SK-N-SH (cell line): ENCODE results near the gene TMEM106B. TPM values are rescaled to one million over a fixed set of nuclear protein-coding genes. Genes with fewer than 3 reads are reported as not detected.

Source experiments
- CTCF ChIA-PET: fragments of 300-600, 350-600 bp; formaldehyde crosslinking; extraction: SDS; loops from one replicate; lab custom pipeline; 2021; lab: Yijun Ruan, JAX
- POLR2A ChIA-PET: fragments of 350-600 bp; sonication (Branson Sonifier 250); formaldehyde crosslinking; extraction: SDS; loops from one replicate; lab custom pipeline; 2020; ENCODE audit warnings: antibody characterized with exemption, inconsistent platforms; lab: Yijun Ruan, JAX
- DNase-seq: peaks from one replicate; pipeline ENCODE4 v3.0.0; 2012
- H2AFZ ChIP-seq: fragments of 200-600 bp; sonication (generic); 2 replicates; pipeline ENCODE4 v1.8.1; 2016; ENCODE audit warnings: antibody characterized with exemption, mild to moderate bottlenecking, low read depth
- H3F3A ChIP-seq: fragments of 200-600 bp; sonication (generic); replicated peaks from 2 replicates; pipeline ENCODE3; 2016; ENCODE audit warnings: antibody characterized with exemption, mild to moderate bottlenecking; ENCODE audit not compliant: insufficient read depth
- H3K27ac ChIP-seq, 2 experiments: fragments of 200-500 bp in 1 of 2; fragments of 200-600 bp in 1 of 2; sonication (Bioruptor generic) in 1 of 2; sonication (generic), shearing (Covaris generic) in 1 of 2; 2 replicates each; pipeline versions ENCODE4 v1.5.1 to v1.6.1; 2014 to 2016; ENCODE audit warnings: low read depth in 2 of 2, inconsistent platforms in 1 of 2, low read length in 1 of 2, mild to moderate bottlenecking in 1 of 2, mixed read lengths in 1 of 2
- H3K27me3 ChIP-seq: fragments of 200-600 bp; sonication (generic), shearing (Covaris generic); 2 replicates; pipeline ENCODE4 v1.6.1; 2016; ENCODE audit warnings: mixed run types; ENCODE audit not compliant: insufficient read depth
- H3K36me3 ChIP-seq, 2 experiments: fragments of 200-500 bp in 1 of 2; fragments of 200-600 bp in 1 of 2; sonication (Bioruptor generic) in 1 of 2; sonication (generic) in 1 of 2; replicated peaks in 1 of 2; 2 replicates each; pipeline versions ENCODE3 to v1.5.1; 2014 to 2016; ENCODE audit warnings: low read length in 1 of 2, mild to moderate bottlenecking in 1 of 2; ENCODE audit not compliant: insufficient read depth in 2 of 2, control insufficient read depth in 1 of 2
- H3K4me1 ChIP-seq, 2 experiments: fragments of 200-500 bp in 1 of 2; fragments of 200-600 bp in 1 of 2; sonication (Bioruptor generic) in 1 of 2; sonication (generic), shearing (Covaris generic) in 1 of 2; 2 replicates each; pipeline versions ENCODE4 v1.5.1 to v1.6.1; 2014 to 2016; ENCODE audit warnings: low read depth in 1 of 2, low read length in 1 of 2, mixed run types in 1 of 2; ENCODE audit not compliant: insufficient read depth in 2 of 2, control insufficient read depth in 1 of 2
- H3K4me2 ChIP-seq: fragments of 200-600 bp; sonication (generic), shearing (Covaris generic); 2 replicates; pipeline ENCODE4 v1.6.1; 2017; ENCODE audit warnings: mixed run types
- H3K4me3 ChIP-seq, 2 experiments: fragments of 200-500 bp in 1 of 2; fragments of 200-600 bp in 1 of 2; sonication (Bioruptor generic) in 1 of 2; sonication (generic), shearing (Covaris generic) in 1 of 2; 2 replicates each; pipeline versions ENCODE4 v1.5.1 to v1.8.1; 2014 to 2016; ENCODE audit warnings: low read depth in 2 of 2, inconsistent platforms in 1 of 2, low read length in 1 of 2, mild to moderate bottlenecking in 1 of 2, mixed read lengths in 1 of 2, moderate library complexity in 1 of 2
- H3K79me2 ChIP-seq: fragments of 200-600 bp; sonication (generic); 2 replicates; pipeline ENCODE4 v1.8.1; 2017; ENCODE audit warnings: mild to moderate bottlenecking; ENCODE audit not compliant: insufficient read depth
- H3K9ac ChIP-seq: fragments of 200-600 bp; sonication (generic); 2 replicates; pipeline ENCODE4 v1.6.1; 2017; ENCODE audit warnings: mixed run types
- H3K9me2 ChIP-seq: fragments of 200-600 bp; sonication (generic); 2 replicates; pipeline ENCODE4 v1.6.1; 2017; ENCODE audit warnings: mixed run types
- H3K9me3 ChIP-seq: fragments of 200-600 bp; sonication (generic); 2 replicates; pipeline ENCODE4 v1.6.1; 2017; ENCODE audit warnings: mixed run types, mild to moderate bottlenecking, moderate library complexity
- H4K20me1 ChIP-seq: fragments of 200-600 bp; sonication (generic); 2 replicates; pipeline ENCODE4 v1.6.1; 2017; ENCODE audit warnings: mild to moderate bottlenecking, mixed run types; ENCODE audit not compliant: insufficient read depth
- FOXJ3 ChIP-seq: sonication (generic); formaldehyde crosslinking; IDR thresholded peaks from 2 replicates; pipeline ENCODE4 v1.5.1; 2020; ENCODE audit warnings: mild to moderate bottlenecking, missing genetic modification reagents
- IRF3 ChIP-seq: fragments of 150-350 bp; IDR thresholded peaks from 2 replicates; pipeline ENCODE4 v1.6.1; 2016; ENCODE audit warnings: mild to moderate bottlenecking, low read depth, low read length
- MXI1 ChIP-seq: IDR thresholded peaks from 2 replicates; pipeline ENCODE4 v1.6.1; 2012; ENCODE audit warnings: mild to moderate bottlenecking, low read depth, low read length, improper control_type of control experiment
- NFIC ChIP-seq: IDR thresholded peaks from 2 replicates; pipeline ENCODE4 v1.4.0; 2012; ENCODE audit warnings: borderline replicate concordance
- PBX3 ChIP-seq: IDR thresholded peaks from 2 replicates; pipeline ENCODE4; 2012
- POLR2AphosphoS5 ChIP-seq: IDR thresholded peaks from 2 replicates; pipeline ENCODE4 v1.6.1; 2012; ENCODE audit warnings: low read depth, low read length
- RAD21 ChIP-seq: IDR thresholded peaks from 2 replicates; pipeline ENCODE4 v1.6.1; 2012; ENCODE audit warnings: mild to moderate bottlenecking, low read length
- RXRA ChIP-seq: IDR thresholded peaks from 2 replicates; pipeline ENCODE4 v1.4.0; 2012; ENCODE audit warnings: low read depth, mild to moderate bottlenecking, borderline replicate concordance
- SIN3A ChIP-seq: IDR thresholded peaks from 2 replicates; pipeline ENCODE4 v1.6.1; 2012; ENCODE audit warnings: low read depth, mild to moderate bottlenecking, low read length, moderate library complexity, borderline replicate concordance
- TAF1 ChIP-seq: IDR thresholded peaks from 2 replicates; pipeline ENCODE4 v1.6.1; 2012; ENCODE audit warnings: low read depth, mild to moderate bottlenecking, low read length, moderate library complexity, borderline replicate concordance
- TCF12 ChIP-seq: IDR thresholded peaks from 2 replicates; pipeline ENCODE4 v1.4.0; 2012
- TEAD4 ChIP-seq: IDR thresholded peaks from 2 replicates; pipeline ENCODE4 v1.4.0; 2012; ENCODE audit warnings: mild to moderate bottlenecking, borderline replicate concordance; ENCODE audit not compliant: insufficient read depth
- USF2 ChIP-seq: fragments of 150-350 bp; IDR thresholded peaks from 2 replicates; pipeline ENCODE4 v1.6.1; 2017; ENCODE audit warnings: antibody characterized with exemption, low read length, low read depth, borderline replicate concordance
- YY1 ChIP-seq: IDR thresholded peaks from 2 replicates; pipeline ENCODE4 v1.4.0; 2012; ENCODE audit warnings: low read depth, mild to moderate bottlenecking
- ZBTB33 ChIP-seq: IDR thresholded peaks from 2 replicates; pipeline ENCODE4 v1.4.0; 2012; ENCODE audit warnings: low read depth, borderline replicate concordance
- WGBS: methylation state at CpG from one replicate; pipeline ENCODE4 v1.1.6; 2017; ENCODE audit warnings: low lambda C conversion rate; 5-methylcytosine and 5-hydroxymethylcytosine counted together
- polyA plus RNA-seq, 3 experiments: library from polyadenylated mRNA; depleted of rRNA; stranded (reverse); fragments of >200 nt; gene quantifications; 2 replicates each; pipeline ENCODE4 v1.2.3, GENCODE V29; 2012

TMEM106B gene
- polyA plus RNA-seq, 1 of the 3 experiments (the other 2 are of a cell fraction), result 20.4 TPM

- Histone ChIP-seq H3K9ac (no peak overlapping the region), H3K4me3 (no peak overlapping the region), H3K79me2 (no peaks in the 10 kb centered on the region), H2AFZ (no peak overlapping the region), H3K27ac (no peak overlapping the region), H3F3A (peaks cover 7% of the 10 kb centered on the region), H3K36me3 (peaks cover 43 to 62% of the 10 kb centered on the region in 2 experiments), H3K9me2 (no peaks in the 10 kb centered on the region), H3K4me1 (no peaks in the 10 kb centered on the region), H3K4me2 (no peak overlapping the region), H3K27me3 (no peaks in the 10 kb centered on the region), H4K20me1 (no peaks in the 10 kb centered on the region), H3K9me3 (no peaks in the 10 kb centered on the region)
- no peak for DNase-seq
- CTCF ChIA-PET, result no interaction called here
- WGBS, result 100% methylated on average over 1 of the region's 1 CpG
- POLR2A ChIA-PET, result no interaction called here
- no peak for TF ChIP-seq TEAD4
- TF ChIP-seq IRF3, result no peak
- no peak for TF ChIP-seq FOXJ3 (CRISPR knock-in tag)
- TF ChIP-seq NFIC, result no peak
- no peak for TF ChIP-seq TCF12
- TF ChIP-seq RXRA, result no peak
- no peak for TF ChIP-seq SIN3A
- TF ChIP-seq RAD21, result no peak
- TF ChIP-seq ZBTB33, result no peak
- TF ChIP-seq POLR2AphosphoS5, result no peak
- no peak for TF ChIP-seq PBX3
- no peak for TF ChIP-seq USF2
- TF ChIP-seq YY1, result no peak
- no peak for TF ChIP-seq TAF1
- no peak for TF ChIP-seq MXI1
These were observed 25.9 kb downstream of the TMEM106B start for GRCh38 chr7:12237007-12237406.
